Liver (tissue), 9 donors: ENCODE results near the gene TRPV4. TPM values are rescaled to one million over a fixed set of nuclear protein-coding genes. Genes with fewer than 3 reads are reported as not detected.

Source experiments
- DNase-seq: peaks from one replicate; pipeline ENCODE4 v3.0.0-alpha.2; 2017; ENCODE audit warnings: low spot score
- H3K27ac ChIP-seq, 2 donors: one replicate each; pipeline ENCODE4 v1.7.0; 2013; ENCODE audit warnings: inconsistent platforms in 2 of 2, low read length in 2 of 2, control low read depth in 1 of 2, low read depth in 1 of 2, mild to moderate bottlenecking in 1 of 2
- H3K27me3 ChIP-seq, 4 donors: one replicate each; pipeline versions ENCODE4 v1.6.1 to v1.7.0; 2013; ENCODE audit warnings: low read length in 3 of 4, inconsistent platforms in 1 of 4, mild to moderate bottlenecking in 1 of 4, moderate library complexity in 1 of 4; ENCODE audit not compliant: control insufficient read depth in 4 of 4, insufficient read depth in 4 of 4
- H3K36me3 ChIP-seq, 4 donors: one replicate each; pipeline versions ENCODE4 v1.6.1 to v1.7.0; 2013; ENCODE audit warnings: low read length in 3 of 4, mild to moderate bottlenecking in 3 of 4, low read depth in 1 of 4, moderate library complexity in 1 of 4; ENCODE audit not compliant: control insufficient read depth in 4 of 4, insufficient read depth in 3 of 4
- H3K4me1 ChIP-seq, 4 donors: one replicate each; pipeline versions ENCODE4 v1.6.1 to v1.7.0; 2013; ENCODE audit warnings: low read length in 3 of 4, mild to moderate bottlenecking in 3 of 4, moderate library complexity in 1 of 4; ENCODE audit not compliant: control insufficient read depth in 4 of 4, insufficient read depth in 4 of 4
- H3K4me3 ChIP-seq, 3 donors: one replicate each; pipeline versions ENCODE4 v1.6.1 to v1.7.0; 2013; ENCODE audit warnings: low read length in 3 of 3, control low read depth in 1 of 3, low read depth in 1 of 3, mild to moderate bottlenecking in 1 of 3
- H3K9ac ChIP-seq, 2 donors: one replicate each; pipeline ENCODE4 v1.7.0; 2013; ENCODE audit warnings: low read length in 2 of 2, mild to moderate bottlenecking in 2 of 2, moderate library complexity in 2 of 2, control low read depth in 1 of 2, low read depth in 1 of 2
- H3K9me3 ChIP-seq, 4 donors: one replicate each; pipeline versions ENCODE4 v1.6.1 to v1.7.0; 2013; ENCODE audit warnings: low read length in 3 of 4; ENCODE audit not compliant: control insufficient read depth in 4 of 4
- CTCF ChIP-seq: fragments of 150-350 bp; IDR thresholded peaks from 2 replicates; pipeline ENCODE4 v1.5.1; 2017; ENCODE audit warnings: improper control_type of control experiment, low read depth, low read length; ENCODE audit not compliant: missing input control
- EGR1 ChIP-seq, 2 donors: IDR thresholded peaks; 2 replicates each; pipeline ENCODE4 v1.6.1; 2016 to 2018; ENCODE audit warnings: antibody characterized with exemption in 2 of 2, low read depth in 2 of 2
- FOXA2 ChIP-seq: IDR thresholded peaks from 2 replicates; pipeline ENCODE4 v1.6.1; 2016; ENCODE audit warnings: antibody characterized with exemption
- HNF4A ChIP-seq, 2 donors: conservative IDR thresholded peaks; 2 replicates each; pipeline ENCODE4 v1.6.1; 2016; ENCODE audit warnings: antibody characterized with exemption in 2 of 2, mild to moderate bottlenecking in 2 of 2
- MAX ChIP-seq: IDR thresholded peaks from 2 replicates; pipeline ENCODE4 v1.6.1; 2016; ENCODE audit warnings: antibody characterized with exemption
- REST ChIP-seq: IDR thresholded peaks from 2 replicates; pipeline ENCODE4 v1.6.1; 2016; ENCODE audit warnings: antibody characterized with exemption, mild to moderate bottlenecking
- RXRA ChIP-seq, 2 donors: IDR thresholded peaks; 2 replicates each; pipeline ENCODE4 v1.6.1; 2017 to 2018; ENCODE audit warnings: antibody characterized with exemption in 2 of 2, mild to moderate bottlenecking in 1 of 2
- SP1 ChIP-seq: IDR thresholded peaks from 2 replicates; pipeline ENCODE4 v1.6.1; 2018; ENCODE audit warnings: antibody characterized with exemption, mild to moderate bottlenecking
- YY1 ChIP-seq: IDR thresholded peaks from 2 replicates; pipeline ENCODE4 v1.6.1; 2016; ENCODE audit warnings: antibody characterized with exemption, mild to moderate bottlenecking
- WGBS: extraction: QIAGEN DNeasy Blood & Tissue Kit; methylation state at CpG from one replicate; pipeline ENCODE4 v1.1.7; 2013; 5-methylcytosine and 5-hydroxymethylcytosine counted together
- polyA plus RNA-seq, 2 donors: library from polyadenylated mRNA; stranded (reverse) in 1 of 2; unstranded in 1 of 2; fragments of 200-250 nt in 1 of 2; fragments of >200 nt in 1 of 2; fragmentation: Nextera tagmentation in 1 of 2; extraction: Ambion mirVana in 1 of 2; gene quantifications; one replicate each; pipeline versions ENCODE4 v1.2.1 to v1.2.3, GENCODE V29; 2013 to 2015
- total RNA-seq, 2 donors: library from RNA; depleted of rRNA; stranded (reverse); fragments of >200 nt; gene quantifications; one replicate each; pipeline ENCODE4 v1.2.3, GENCODE V29; 2014
- donor health status: healthy.
- donor health status: healthy.
- donor health status: healthy.
- donor health status: healthy.
- donor health status: healthy.

The TRPV4 gene
- total and polyA plus RNA-seq, 4 donors: 1.3 to 9.6 (median 3.9) TPM

GRCh38 chr12:109770861-109771670, 62.1 kb downstream of the TRPV4 start:
- H3K27ac ChIP-seq: no peak overlapping the region
- H3K4me3 ChIP-seq: no peak overlapping the region
- peak; percentile 27 for DNase-seq
- no peak overlapping the region for H3K9ac ChIP-seq
- H3K27me3 ChIP-seq: no peaks in the 10 kb centered on the region
- no peak for TF ChIP-seq EGR1 (IDR thresholded peaks at IDR 0.05; ENCODE audit: low read depth in 2 of 2)
- no peak for TF ChIP-seq HNF4A (conservative IDR thresholded peaks at IDR 0.05)
- H3K4me1 ChIP-seq: peaks cover 0 to 19% (median 16%) of the 10 kb centered on the region in 4 donors
- no peaks in the 10 kb centered on the region for H3K36me3 ChIP-seq
- WGBS: 93% methylated on average over 17 of the region's 17 CpGs
- no peaks in the 10 kb centered on the region for H3K9me3 ChIP-seq

- H3K9ac ChIP-seq: no peak overlapping the region
- H3K4me3 ChIP-seq: no peak overlapping the region
- peak; percentile 25 for DNase-seq
- H3K27me3 ChIP-seq: no peaks in the 10 kb centered on the region
- no peak overlapping the region for H3K27ac ChIP-seq
- no peaks in the 10 kb centered on the region for H3K36me3 ChIP-seq
- peaks cover 0 to 19% (median 16%) of the 10 kb centered on the region in 4 donors for H3K4me1 ChIP-seq
- H3K9me3 ChIP-seq: no peaks in the 10 kb centered on the region
- WGBS: 88% methylated on average over 16 of the region's 16 CpGs
- TF ChIP-seq SP1 (no peak), CTCF (no peak), FOXA2 (no peak), RXRA (IDR thresholded peaks at IDR 0.05) (no peak), REST (no peak), MAX (no peak), YY1 (no peak), HNF4A (conservative IDR thresholded peaks at IDR 0.05) (no peak)
Observed at GRCh38 chr12:109770104-109770860, 62.9 kb downstream of the TRPV4 start.
